NB4 (cell line): ENCODE data around the gene ERCC5.

ENCODE experiments used
- DNase-seq: peaks from one replicate; pipeline ENCODE4 v3.0.0; 2010; ENCODE audit warnings: low read depth
- H3K4me3 ChIP-seq: one replicate; pipeline ENCODE4 v1.5.1; 2011; ENCODE audit warnings: mild to moderate bottlenecking, low read depth, low read length, moderate library complexity
- CTCF ChIP-seq: IDR thresholded peaks from one replicate; pipeline ENCODE4 v1.5.1; 2012; ENCODE audit warnings: low read depth, low read length
- MAX ChIP-seq: IDR thresholded peaks from 2 replicates; pipeline ENCODE4 v1.6.1; 2011; ENCODE audit warnings: low read depth, low read length
- MYC ChIP-seq: IDR thresholded peaks from 2 replicates; pipeline ENCODE4 v1.6.1; 2011; ENCODE audit warnings: low read depth, low read length
- POLR2A ChIP-seq: IDR thresholded peaks from 2 replicates; pipeline ENCODE4 v1.6.1; 2011; ENCODE audit warnings: mild to moderate bottlenecking; ENCODE audit not compliant: insufficient read length; ENCODE audit errors: extremely low read depth

ERCC5 gene

GRCh38 chr13:102905905-102906771 lies 60.3 kb downstream of the ERCC5 start:
- TF ChIP-seq POLR2A = no peak
- no peak for TF ChIP-seq MAX
- no peak for TF ChIP-seq CTCF
- no peak for TF ChIP-seq MYC
- no peak for DNase-seq

GRCh38 chr13:102907016-102907756 lies 61.4 kb downstream of the ERCC5 start:
- DNase-seq = no peak
- TF ChIP-seq POLR2A = no peak
- TF ChIP-seq MYC = no peak
- no peak for TF ChIP-seq MAX
- no peak for TF ChIP-seq CTCF
- no peak overlapping the region for H3K4me3 ChIP-seq

More at GRCh38 chr13:102905905-102906771, 60.3 kb downstream of the ERCC5 start:
- no peak overlapping the region for H3K4me3 ChIP-seq

GRCh38 chr13:102907886-102908515 lies 62.2 kb downstream of the ERCC5 start:
- no peak overlapping the region for H3K4me3 ChIP-seq
- DNase-seq = no peak
- TF ChIP-seq CTCF = no peak
- TF ChIP-seq MAX = no peak
- TF ChIP-seq POLR2A = no peak
- no peak for TF ChIP-seq MYC

GRCh38 chr13:102909971-102910370 lies 64.1 kb downstream of the ERCC5 start:
- no peak overlapping the region for H3K4me3 ChIP-seq
- no peak for DNase-seq
- TF ChIP-seq CTCF (no peak), MAX (no peak), POLR2A (no peak), MYC (no peak)

GRCh38 chr13:102911336-102911735 lies 65.5 kb downstream of the ERCC5 start:
- no peak overlapping the region for H3K4me3 ChIP-seq
- no peak for DNase-seq
- no peak for TF ChIP-seq MAX
- TF ChIP-seq MYC = no peak
- no peak for TF ChIP-seq CTCF
- TF ChIP-seq POLR2A = no peak
